Adrenal gland (tissue), 5 donors: ENCODE measurements around the gene MYT1.

Source experiments
- POLR2A ChIP-seq, 2 donors: fragments of 450-650 bp; IDR thresholded peaks; one replicate each; pipeline ENCODE4 v1.6.1; 2017; ENCODE audit warnings: antibody characterized with exemption in 2 of 2, mild to moderate bottlenecking in 2 of 2, moderate library complexity in 1 of 2
- TF ChIP-seq, protein P1 (sequence below), 6 experiments: fragments of 450-650 bp in 4 of 6; fragments of 200-600 bp in 2 of 6; sonication (generic) in 1 of 6; IDR thresholded peaks; 1 replicate in 5 of 6; 2 replicates in 1 of 6; pipeline versions ENCODE4 v1.5.1 to v1.8.0; 2016 to 2021; ENCODE audit warnings: antibody characterized with exemption in 6 of 6, mild to moderate bottlenecking in 2 of 6, moderate library complexity in 1 of 6
- donor health status: DM: no; HTN: no; CAD: no.

GRCh38 chr20:64154590-64155257 is 9.5 kb upstream of the MYT1 start:
- TF ChIP-seq, protein P1, sequence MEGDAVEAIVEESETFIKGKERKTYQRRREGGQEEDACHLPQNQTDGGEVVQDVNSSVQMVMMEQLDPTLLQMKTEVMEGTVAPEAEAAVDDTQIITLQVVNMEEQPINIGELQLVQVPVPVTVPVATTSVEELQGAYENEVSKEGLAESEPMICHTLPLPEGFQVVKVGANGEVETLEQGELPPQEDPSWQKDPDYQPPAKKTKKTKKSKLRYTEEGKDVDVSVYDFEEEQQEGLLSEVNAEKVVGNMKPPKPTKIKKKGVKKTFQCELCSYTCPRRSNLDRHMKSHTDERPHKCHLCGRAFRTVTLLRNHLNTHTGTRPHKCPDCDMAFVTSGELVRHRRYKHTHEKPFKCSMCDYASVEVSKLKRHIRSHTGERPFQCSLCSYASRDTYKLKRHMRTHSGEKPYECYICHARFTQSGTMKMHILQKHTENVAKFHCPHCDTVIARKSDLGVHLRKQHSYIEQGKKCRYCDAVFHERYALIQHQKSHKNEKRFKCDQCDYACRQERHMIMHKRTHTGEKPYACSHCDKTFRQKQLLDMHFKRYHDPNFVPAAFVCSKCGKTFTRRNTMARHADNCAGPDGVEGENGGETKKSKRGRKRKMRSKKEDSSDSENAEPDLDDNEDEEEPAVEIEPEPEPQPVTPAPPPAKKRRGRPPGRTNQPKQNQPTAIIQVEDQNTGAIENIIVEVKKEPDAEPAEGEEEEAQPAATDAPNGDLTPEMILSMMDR (IDR thresholded peaks at IDR 0.05): no peak
- no peak for TF ChIP-seq POLR2A (IDR thresholded peaks at IDR 0.05)
